Cardiac muscle cell (in vitro differentiated cells and primary cell): ENCODE results near the gene FPR3. TPM values are rescaled to one million over a fixed set of nuclear protein-coding genes. Genes with fewer than 3 reads are reported as not detected.
"Not testable (repeated sequence)": the region's sequence is repeated elsewhere in the genome, so short reads cannot be mapped to it uniquely, and the experiment has no call there.

ENCODE experiments used
- DNase-seq, 2 donors: peaks; one replicate each; pipeline versions ENCODE4 v3.0.0 to v3.0.0-alpha.2; 2010 to 2017; ENCODE audit warnings: low read depth in 1 of 2, low spot score in 1 of 2
- H3K27ac ChIP-seq: fragments of 200-600 bp; sonication (generic); 2 replicates; pipeline ENCODE4 v1.5.1; 2016
- H3K27me3 ChIP-seq: fragments of 200-600 bp; sonication (generic); 2 replicates; pipeline ENCODE4 v1.6.0; 2016; ENCODE audit warnings: control low read depth
- H3K36me3 ChIP-seq: fragments of 200-600 bp; sonication (generic); 2 replicates; pipeline ENCODE4 v1.5.1; 2016; ENCODE audit warnings: control low read depth
- H3K4me1 ChIP-seq: fragments of 200-600 bp; sonication (generic); 2 replicates; pipeline ENCODE4 v1.8.1; 2017; ENCODE audit warnings: low read depth, mild to moderate bottlenecking, mixed run types
- H3K4me3 ChIP-seq: fragments of 200-600 bp; sonication (generic); 2 replicates; pipeline ENCODE4 v1.5.1; 2016; ENCODE audit warnings: mild to moderate bottlenecking
- H3K9me3 ChIP-seq: fragments of 200-600 bp; sonication (generic); 2 replicates; pipeline ENCODE4 v1.5.1; 2017; ENCODE audit warnings: low read depth, mild to moderate bottlenecking, control low read depth
- polyA plus RNA-seq: library from polyadenylated mRNA; unstranded; fragments of >200 nt; fragmentation: Nextera tagmentation; extraction: Ambion mirVana; gene quantifications from 2 replicates; pipeline ENCODE4 v1.2.1, GENCODE V29; 2016
- total RNA-seq: library from RNA; depleted of rRNA; stranded (reverse); fragments of >200 nt; gene quantifications from 2 replicates; pipeline ENCODE4 v1.2.3, GENCODE V29; 2016
- TF ChIP-seq, protein P1 (sequence below): IDR thresholded peaks from 2 replicates; pipeline ENCODE4 v1.5.1; 2012; ENCODE audit warnings: low read depth, mild to moderate bottlenecking, low read length

FPR3 gene
- total and polyA plus RNA-seq, 2 experiments from 2014 or later: not detected

GRCh38 chr19:51803967-51804366, 9.0 kb downstream of the FPR3 start:
- Histone ChIP-seq H3K36me3 (no peaks in the 10 kb centered on the region), H3K27ac (no peak overlapping the region), H3K4me3 (no peak overlapping the region), H3K9me3 (no peaks in the 10 kb centered on the region), H3K27me3 (no peaks in the 10 kb centered on the region), H3K4me1 (no peaks in the 10 kb centered on the region)
- TF ChIP-seq, protein P1, sequence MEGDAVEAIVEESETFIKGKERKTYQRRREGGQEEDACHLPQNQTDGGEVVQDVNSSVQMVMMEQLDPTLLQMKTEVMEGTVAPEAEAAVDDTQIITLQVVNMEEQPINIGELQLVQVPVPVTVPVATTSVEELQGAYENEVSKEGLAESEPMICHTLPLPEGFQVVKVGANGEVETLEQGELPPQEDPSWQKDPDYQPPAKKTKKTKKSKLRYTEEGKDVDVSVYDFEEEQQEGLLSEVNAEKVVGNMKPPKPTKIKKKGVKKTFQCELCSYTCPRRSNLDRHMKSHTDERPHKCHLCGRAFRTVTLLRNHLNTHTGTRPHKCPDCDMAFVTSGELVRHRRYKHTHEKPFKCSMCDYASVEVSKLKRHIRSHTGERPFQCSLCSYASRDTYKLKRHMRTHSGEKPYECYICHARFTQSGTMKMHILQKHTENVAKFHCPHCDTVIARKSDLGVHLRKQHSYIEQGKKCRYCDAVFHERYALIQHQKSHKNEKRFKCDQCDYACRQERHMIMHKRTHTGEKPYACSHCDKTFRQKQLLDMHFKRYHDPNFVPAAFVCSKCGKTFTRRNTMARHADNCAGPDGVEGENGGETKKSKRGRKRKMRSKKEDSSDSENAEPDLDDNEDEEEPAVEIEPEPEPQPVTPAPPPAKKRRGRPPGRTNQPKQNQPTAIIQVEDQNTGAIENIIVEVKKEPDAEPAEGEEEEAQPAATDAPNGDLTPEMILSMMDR: no peak
- peak in 1 of 2 donors; percentile 55 for DNase-seq

DNA sequence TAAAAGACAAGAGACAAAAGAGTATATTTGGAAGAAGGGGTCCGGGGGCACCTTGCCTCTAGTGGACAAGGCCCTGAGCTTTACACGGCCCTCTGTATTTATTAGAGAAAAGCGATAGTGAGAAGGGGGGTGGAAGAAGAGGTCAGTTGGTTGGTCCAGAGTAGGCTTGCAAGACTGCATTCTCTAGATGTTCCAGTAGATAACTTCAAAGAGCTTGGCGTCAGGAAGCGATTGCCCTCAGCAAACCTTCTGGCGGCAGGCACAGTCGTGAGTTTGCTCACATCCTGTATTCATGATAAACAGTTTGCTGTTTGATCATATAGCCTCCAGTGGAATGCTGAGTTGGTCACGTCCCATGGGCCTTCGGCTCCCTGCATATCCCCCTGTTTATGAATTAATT, 9.8 kb downstream of the FPR3 start:
- not testable (repeated sequence) for H3K4me3 ChIP-seq, H3K36me3 ChIP-seq, H3K27me3 ChIP-seq, H3K4me1 ChIP-seq, H3K9me3 ChIP-seq, H3K27ac ChIP-seq
- DNase-seq: peak in 1 of 2 donors; percentile 81

DNA sequence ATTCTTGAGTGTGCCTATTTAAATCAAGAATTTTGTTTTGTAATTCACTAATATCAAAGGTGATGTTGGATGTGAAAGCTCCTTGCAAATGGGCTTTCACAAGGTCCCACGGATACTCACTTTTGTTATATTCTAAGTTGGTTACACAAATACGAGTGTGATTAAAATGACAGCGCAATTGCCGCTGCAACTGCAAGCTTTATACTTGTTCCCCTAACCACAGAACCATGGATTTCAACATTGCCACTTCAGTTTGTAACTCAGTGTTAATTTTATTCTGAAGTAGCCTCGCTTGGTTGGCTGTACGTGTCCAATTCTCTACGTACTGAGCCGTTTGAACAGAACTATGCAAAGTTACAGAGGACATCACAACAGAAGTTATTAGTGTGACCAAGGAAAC, 10.4 kb downstream of the FPR3 start:
- H3K4me3 ChIP-seq, H3K9me3 ChIP-seq, H3K27ac ChIP-seq, H3K27me3 ChIP-seq, H3K4me1 ChIP-seq, DNase-seq, H3K36me3 ChIP-seq: not testable (repeated sequence)

DNA sequence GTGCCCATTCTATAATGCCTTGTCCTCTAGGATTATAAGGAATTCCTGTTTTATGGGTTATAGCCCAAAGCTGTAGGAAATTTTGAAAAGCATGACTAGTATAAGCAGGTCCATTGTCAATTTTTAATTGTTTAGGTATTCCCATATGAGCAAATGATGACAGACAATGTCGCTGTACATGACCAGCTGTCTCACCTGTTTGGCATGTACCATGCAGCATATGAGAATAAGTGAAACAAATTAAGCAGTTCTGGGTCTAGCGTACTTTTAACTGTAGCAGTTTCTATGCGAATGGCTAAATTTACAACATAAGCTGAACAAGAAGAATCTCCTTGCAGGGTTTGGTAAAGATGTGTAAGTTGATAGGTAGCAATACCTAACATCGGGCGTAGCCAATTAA, 11.6 kb downstream of the FPR3 start:
- H3K27ac ChIP-seq, H3K36me3 ChIP-seq, DNase-seq, H3K27me3 ChIP-seq, H3K4me3 ChIP-seq, H3K9me3 ChIP-seq, H3K4me1 ChIP-seq: not testable (repeated sequence)

- H3K9me3 ChIP-seq: no peaks in the 10 kb centered on the region
- no peaks in the 10 kb centered on the region for H3K27me3 ChIP-seq
- no peaks in the 10 kb centered on the region for H3K36me3 ChIP-seq
- H3K4me3 ChIP-seq: no peak overlapping the region
- no peak overlapping the region for H3K27ac ChIP-seq
- peak in 1 of 2 donors; percentile 73 for DNase-seq
- no peaks in the 10 kb centered on the region for H3K4me1 ChIP-seq
- TF ChIP-seq, protein P1: no peak
Measured at GRCh38 chr19:51807111-51807701, 12.2 kb downstream of the FPR3 start.

DNA sequence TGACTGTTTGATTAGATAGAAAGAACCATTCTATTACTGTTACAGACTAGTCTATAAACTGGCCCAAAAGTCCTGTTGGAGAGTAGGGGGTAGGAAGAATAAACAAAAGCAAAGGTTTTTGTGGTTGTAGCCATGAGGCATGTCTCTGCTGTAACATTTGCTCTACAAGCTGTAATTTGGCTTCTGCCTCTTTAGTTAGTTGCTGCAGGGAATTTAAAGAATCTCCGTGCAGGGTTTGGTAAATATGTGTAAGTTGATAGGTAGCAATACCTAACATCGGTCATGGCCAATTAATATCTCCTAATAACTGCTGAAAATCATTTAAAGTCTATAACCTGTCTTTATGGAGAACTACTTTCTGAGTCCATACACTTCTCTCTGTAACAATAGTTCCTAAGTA, 13.0 kb downstream of the FPR3 start:
- H3K27me3 ChIP-seq: no peaks in the 10 kb centered on the region
- no peak overlapping the region for H3K27ac ChIP-seq
- DNase-seq: no peak
- no peaks in the 10 kb centered on the region for H3K36me3 ChIP-seq
- H3K9me3 ChIP-seq: no peaks in the 10 kb centered on the region
- H3K4me3 ChIP-seq: no peak overlapping the region
- TF ChIP-seq, protein P1: no peak
- no peaks in the 10 kb centered on the region for H3K4me1 ChIP-seq

- peak in 1 of 2 donors; percentile 87 for DNase-seq
- H3K4me3 ChIP-seq: no peak overlapping the region
- H3K9me3 ChIP-seq: no peaks in the 10 kb centered on the region
- TF ChIP-seq, protein P1: peak; percentile 30
- H3K27me3 ChIP-seq: no peaks in the 10 kb centered on the region
- no peaks in the 10 kb centered on the region for H3K36me3 ChIP-seq
- H3K27ac ChIP-seq: no peak overlapping the region
- no peaks in the 10 kb centered on the region for H3K4me1 ChIP-seq
Measured at GRCh38 chr19:51808333-51808986, 13.5 kb downstream of the FPR3 start.
